Kidney epithelial cell (primary cell): ENCODE measurements around the gene ANKRD60. TPM values are rescaled to one million over a fixed set of nuclear protein-coding genes. Genes with fewer than 3 reads are reported as not detected.

ENCODE experiments used
- DNase-seq: peaks from one replicate; pipeline ENCODE4 v3.0.0-alpha.2; 2010; ENCODE audit warnings: low read depth
- H3K27me3 ChIP-seq: 2 replicates; pipeline ENCODE4 v1.6.0; 2011; ENCODE audit warnings: low read length; ENCODE audit not compliant: control insufficient read depth, insufficient read depth
- H3K36me3 ChIP-seq: 2 replicates; pipeline ENCODE4 v1.5.1; 2011; ENCODE audit warnings: low read length; ENCODE audit not compliant: control insufficient read depth, insufficient read depth
- H3K4me3 ChIP-seq: 2 replicates; pipeline ENCODE4 v1.5.1; 2011; ENCODE audit warnings: low read depth, mild to moderate bottlenecking, control low read depth, low read length
- CTCF ChIP-seq: IDR thresholded peaks from 2 replicates; pipeline ENCODE4 v1.5.1; 2011; ENCODE audit warnings: mild to moderate bottlenecking, moderate library complexity, low read length, control low read depth, inconsistent platforms; ENCODE audit not compliant: insufficient read depth, poor library complexity, severe bottlenecking
- total RNA-seq: library from RNA; depleted of rRNA; stranded (reverse); fragments of >200 nt; gene quantifications from 2 replicates; pipeline ENCODE4 v1.2.3, GENCODE V29; 2015

Gene ANKRD60
- total RNA-seq, 1 donor from 2014 or later: not detected

GRCh38 chr20:58237318-58238132 is 9.1 kb upstream of the ANKRD60 start:
- Histone ChIP-seq H3K4me3 (no peak overlapping the region), H3K36me3 (peaks cover 1% of the 10 kb centered on the region), H3K27me3 (no peaks in the 10 kb centered on the region)
- TF ChIP-seq CTCF: no peak
- no peak for DNase-seq

GRCh38 chr20:58236612-58237317 is 8.3 kb upstream of the ANKRD60 start:
- peaks cover 1% of the 10 kb centered on the region for H3K36me3 ChIP-seq

GRCh38 chr20:58235010-58235409 is 6.6 kb upstream of the ANKRD60 start:
- H3K36me3 ChIP-seq: no peaks in the 10 kb centered on the region
- H3K27me3 ChIP-seq: no peaks in the 10 kb centered on the region
- no peak overlapping the region for H3K4me3 ChIP-seq
- TF ChIP-seq CTCF: no peak
- DNase-seq: no peak

More at GRCh38 chr20:58236612-58237317, 8.3 kb upstream of the ANKRD60 start:
- peak overlapping the region; percentile 48 for H3K4me3 ChIP-seq
- no peak for DNase-seq
- no peaks in the 10 kb centered on the region for H3K27me3 ChIP-seq
- peak; percentile 98 for TF ChIP-seq CTCF

GRCh38 chr20:58233881-58234528 is 5.6 kb upstream of the ANKRD60 start:
- H3K27me3 ChIP-seq: no peaks in the 10 kb centered on the region
- H3K36me3 ChIP-seq: no peaks in the 10 kb centered on the region
- no peak for DNase-seq
- no peak overlapping the region for H3K4me3 ChIP-seq
- TF ChIP-seq CTCF: peak; percentile 86

GRCh38 chr20:58233393-58233792 is 4.9 kb upstream of the ANKRD60 start:
- no peaks in the 10 kb centered on the region for H3K36me3 ChIP-seq
- H3K27me3 ChIP-seq: peaks cover 4% of the 10 kb centered on the region
- no peak for DNase-seq
- no peak for TF ChIP-seq CTCF
- no peak overlapping the region for H3K4me3 ChIP-seq
